Upper lobe of left lung (tissue), 4 donors: Measurements from ENCODE around the gene SPOCK1.

Experiments
- CTCF ChIP-seq, 6 experiments: fragments of 450-650 bp in 4 of 6; fragments of 200-600 bp in 2 of 6; sonication (generic) in 2 of 6; IDR thresholded peaks; one replicate each; pipeline ENCODE4 v1.5.1; 2016 to 2019; ENCODE audit warnings: antibody characterized with exemption in 6 of 6
- POLR2A ChIP-seq, 4 donors: fragments of 450-650 bp; IDR thresholded peaks; one replicate each; pipeline ENCODE4 v1.5.1; 2016 to 2017; ENCODE audit warnings: antibody characterized with exemption in 4 of 4, mild to moderate bottlenecking in 2 of 4

DNA sequence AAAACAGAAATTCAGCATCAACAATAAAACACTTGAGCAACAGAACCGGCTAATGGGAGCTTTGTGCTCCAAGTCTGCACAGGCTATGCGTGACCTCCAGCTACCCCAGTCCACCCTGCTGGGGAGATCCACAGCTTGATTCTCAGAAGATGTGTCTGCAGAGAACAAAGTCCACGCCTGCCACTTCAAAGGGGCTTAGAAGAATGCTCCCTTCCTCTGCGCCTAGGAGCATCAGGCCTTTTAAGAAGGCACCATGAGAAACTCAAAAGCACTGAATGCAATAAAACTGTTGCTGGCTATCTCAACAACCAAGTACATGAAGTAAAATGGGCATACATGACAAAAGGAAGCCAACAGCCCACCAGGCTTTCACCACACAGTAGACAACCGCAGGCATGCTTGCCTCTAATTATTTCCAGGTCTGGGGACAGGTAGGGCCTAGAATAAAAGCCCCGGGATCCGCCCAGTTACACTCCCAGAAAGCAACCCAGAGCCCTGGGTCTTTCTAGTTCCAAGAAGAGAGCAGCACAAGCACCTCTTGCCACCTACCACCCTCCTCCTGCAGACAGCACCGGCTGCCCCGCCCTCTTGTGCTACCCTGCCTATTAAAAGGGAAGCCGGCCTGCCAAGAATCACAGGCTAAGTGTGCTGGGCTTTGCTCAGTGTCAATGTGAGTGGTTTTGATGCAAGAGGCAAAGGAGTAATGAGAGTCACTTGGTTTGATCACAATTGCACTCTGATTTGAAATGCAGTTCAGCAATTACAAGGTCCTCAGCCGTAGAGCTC, 123.2 kb downstream of the SPOCK1 start:
- TF ChIP-seq CTCF (IDR thresholded peaks at IDR 0.05) (no peak), POLR2A (IDR thresholded peaks at IDR 0.05) (no peak)
